WTC11 (cell line): Measurements from ENCODE around the gene ROCK1. TPM values are rescaled to one million over a fixed set of nuclear protein-coding genes. Genes with fewer than 3 reads are reported as not detected.

ENCODE experiments used
- ATAC-seq: fragments of 200-7000 bp; cut with Tn5 transposase; 2 replicates; pipeline ENCODE4 v1.10.0; 2021; ENCODE audit warnings: mild to moderate bottlenecking, moderate library complexity
- CTCF ChIA-PET: fragments of 300-600 bp; sonication (Branson Sonifier 250); formaldehyde crosslinking; loops from one replicate; lab custom pipeline; 2021; ENCODE audit warnings: antibody characterized with exemption; lab: Charles Lee
- POLR2A ChIA-PET: fragments of 350-600 bp; sonication (Branson Sonifier 250); formaldehyde crosslinking; loops from one replicate; lab custom pipeline; 2021; ENCODE audit warnings: antibody characterized with exemption; lab: Charles Lee
- DNase-seq: peaks from one replicate; pipeline ENCODE4 v3.0.0; 2021; ENCODE audit warnings: low spot score
- H3K27ac Mint-ChIP-seq: 2 replicates; pipeline ENCODE4 v1.8.0; 2021; ENCODE audit warnings: mixed read lengths
- H3K27me3 Mint-ChIP-seq: 2 replicates; pipeline ENCODE4 v1.8.0; 2021; ENCODE audit warnings: low read depth, mild to moderate bottlenecking, moderate library complexity, mixed read lengths
- H3K36me3 Mint-ChIP-seq: 2 replicates; pipeline ENCODE4 v1.8.0; 2021; ENCODE audit warnings: mixed read lengths
- H3K4me1 Mint-ChIP-seq: 2 replicates; pipeline ENCODE4 v1.8.0; 2022; ENCODE audit warnings: mixed read lengths
- H3K4me3 Mint-ChIP-seq: 2 replicates; pipeline ENCODE4 v1.8.0; 2021; ENCODE audit warnings: mild to moderate bottlenecking, moderate library complexity, mixed read lengths
- H3K9me3 Mint-ChIP-seq: 2 replicates; pipeline ENCODE4 v1.8.0; 2021; ENCODE audit warnings: mixed read lengths
- IRF1 ChIP-seq: sonication (generic); formaldehyde crosslinking; IDR thresholded peaks from 2 replicates; pipeline ENCODE4 v1.8.0; 2023; ENCODE audit warnings: missing genetic modification reagents
- JUN ChIP-seq: sonication (generic); formaldehyde crosslinking; IDR thresholded peaks from 2 replicates; pipeline ENCODE4 v1.8.0; 2023; ENCODE audit warnings: mild to moderate bottlenecking, missing genetic modification reagents
- MXD4 ChIP-seq: fragments of 250-450 bp; sonication (Bioruptor Pico); IDR thresholded peaks from 2 replicates; pipeline ENCODE4 v1.8.0; 2021; ENCODE audit warnings: mild to moderate bottlenecking, moderate library complexity, borderline replicate concordance
- NR2C2 ChIP-seq: sonication (generic); formaldehyde crosslinking; IDR thresholded peaks from 2 replicates; pipeline ENCODE4 v1.8.0; 2022; ENCODE audit warnings: mild to moderate bottlenecking, missing genetic modification reagents
- SMAD3 ChIP-seq: sonication (generic); formaldehyde crosslinking; IDR thresholded peaks from 2 replicates; pipeline ENCODE4 v1.8.0; 2022; ENCODE audit warnings: missing genetic modification reagents, mild to moderate bottlenecking, borderline replicate concordance
- TEAD4 ChIP-seq: sonication (generic); formaldehyde crosslinking; IDR thresholded peaks from 2 replicates; pipeline ENCODE4 v1.8.0; 2022; ENCODE audit warnings: mild to moderate bottlenecking, missing genetic modification reagents
- ZNF121 ChIP-seq: sonication (generic); formaldehyde crosslinking; IDR thresholded peaks from 2 replicates; pipeline ENCODE4 v1.8.0; 2023; ENCODE audit warnings: missing genetic modification reagents
- ZNF396 ChIP-seq: fragments of 250-450 bp; sonication (Bioruptor Pico); IDR thresholded peaks from 2 replicates; pipeline ENCODE4 v1.8.0; 2021; ENCODE audit warnings: mild to moderate bottlenecking, moderate library complexity, borderline replicate concordance
- total RNA-seq: library from RNA; stranded (reverse); gene quantifications from 3 replicates; pipeline ENCODE4 v1.2.3, GENCODE V29; 2021
- TF ChIP-seq, protein P1 (sequence below): sonication (generic); formaldehyde crosslinking; IDR thresholded peaks from 2 replicates; pipeline ENCODE4 v1.8.0; 2022; ENCODE audit warnings: mild to moderate bottlenecking, missing genetic modification reagents
- TF ChIP-seq, protein P2 (sequence below): sonication (generic); formaldehyde crosslinking; IDR thresholded peaks from 2 replicates; pipeline ENCODE4 v1.8.1; 2023; ENCODE audit warnings: mild to moderate bottlenecking, missing genetic modification reagents
- TF ChIP-seq, protein P3 (sequence below): sonication (generic); formaldehyde crosslinking; IDR thresholded peaks from 2 replicates; pipeline ENCODE4 v1.8.1; 2023; ENCODE audit warnings: mild to moderate bottlenecking, missing genetic modification reagents, borderline replicate concordance
- TF ChIP-seq, protein P4 (sequence below): sonication (generic); formaldehyde crosslinking; IDR thresholded peaks from 2 replicates; pipeline ENCODE4 v1.8.1; 2023; ENCODE audit warnings: mild to moderate bottlenecking, missing genetic modification reagents, moderate library complexity

The ROCK1 gene
- total RNA-seq, 1 experiment from 2014 or later, result 42.2 TPM

DNA sequence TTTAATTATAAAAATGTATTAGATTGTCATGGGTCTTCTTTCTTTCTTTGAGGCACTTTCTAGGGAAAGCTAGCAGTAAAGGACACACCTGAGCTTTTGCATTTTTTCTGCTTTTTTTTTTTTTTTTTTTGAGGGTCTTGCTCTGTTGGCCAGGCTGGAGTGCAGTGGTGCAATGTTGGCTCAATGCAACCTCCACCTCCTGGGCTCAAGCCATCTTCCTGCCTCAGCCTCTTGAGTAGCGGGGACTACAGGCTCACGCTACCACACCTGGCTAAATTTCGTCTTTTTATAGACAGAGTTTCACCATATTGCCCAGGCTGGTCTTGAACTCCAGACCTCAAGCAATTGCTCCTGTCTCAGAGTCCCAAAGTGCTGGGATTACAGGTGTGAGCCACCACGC is 40.5 kb downstream of the ROCK1 start:
- Mint-ChIP-seq H3K4me3 (no peak overlapping the region), H3K4me1 (peaks cover 9% of the 10 kb centered on the region), H3K36me3 (0 out of 2 replicates have a peak, but pooled peaks cover 4% of the 10 kb centered on the region), H3K27me3 (no peaks in the 10 kb centered on the region), H3K27ac (no peak overlapping the region), H3K9me3 (no peaks in the 10 kb centered on the region)
- POLR2A ChIA-PET, result no interaction called here
- TF ChIP-seq TEAD4 (CRISPR knock-in tag), result no peak
- TF ChIP-seq ZNF121 (CRISPR knock-in tag), result peak; percentile 69; the same call in 1 of the 2 replicates
- TF ChIP-seq IRF1 (CRISPR knock-in tag), result no peak
- CTCF ChIA-PET, result no interaction called here
- DNase-seq, result no peak
- no peak for ATAC-seq

DNA sequence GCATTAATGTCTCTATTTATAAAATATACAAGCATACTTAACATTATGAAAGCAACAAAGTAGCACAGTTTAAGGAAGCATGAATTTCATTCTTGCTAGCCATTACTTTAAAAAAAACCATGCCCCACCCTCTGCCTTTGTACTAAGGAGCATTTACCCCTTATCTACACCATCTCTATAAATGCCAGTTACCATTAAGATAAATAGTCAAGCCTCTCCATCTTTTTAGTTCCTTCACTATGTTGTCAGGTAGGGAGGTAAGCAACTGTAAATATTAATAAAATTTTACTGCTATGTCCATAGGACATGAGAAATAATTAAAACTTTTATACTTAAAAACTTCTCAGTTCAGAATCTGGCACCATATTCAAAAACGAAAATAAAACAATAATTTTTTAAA is 42.1 kb downstream of the ROCK1 start:
- ChIA-PET CTCF (no interaction called here), POLR2A (no interaction called here)
- H3K27me3 Mint-ChIP-seq, result no peaks in the 10 kb centered on the region
- no peaks in the 10 kb centered on the region for H3K9me3 Mint-ChIP-seq
- TF ChIP-seq MXD4, result no peak
- TF ChIP-seq, protein P1, sequence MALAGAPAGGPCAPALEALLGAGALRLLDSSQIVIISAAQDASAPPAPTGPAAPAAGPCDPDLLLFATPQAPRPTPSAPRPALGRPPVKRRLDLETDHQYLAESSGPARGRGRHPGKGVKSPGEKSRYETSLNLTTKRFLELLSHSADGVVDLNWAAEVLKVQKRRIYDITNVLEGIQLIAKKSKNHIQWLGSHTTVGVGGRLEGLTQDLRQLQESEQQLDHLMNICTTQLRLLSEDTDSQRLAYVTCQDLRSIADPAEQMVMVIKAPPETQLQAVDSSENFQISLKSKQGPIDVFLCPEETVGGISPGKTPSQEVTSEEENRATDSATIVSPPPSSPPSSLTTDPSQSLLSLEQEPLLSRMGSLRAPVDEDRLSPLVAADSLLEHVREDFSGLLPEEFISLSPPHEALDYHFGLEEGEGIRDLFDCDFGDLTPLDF (CRISPR knock-in tag), result no peak
- TF ChIP-seq ZNF396, result no peak
- TF ChIP-seq, protein P2, sequence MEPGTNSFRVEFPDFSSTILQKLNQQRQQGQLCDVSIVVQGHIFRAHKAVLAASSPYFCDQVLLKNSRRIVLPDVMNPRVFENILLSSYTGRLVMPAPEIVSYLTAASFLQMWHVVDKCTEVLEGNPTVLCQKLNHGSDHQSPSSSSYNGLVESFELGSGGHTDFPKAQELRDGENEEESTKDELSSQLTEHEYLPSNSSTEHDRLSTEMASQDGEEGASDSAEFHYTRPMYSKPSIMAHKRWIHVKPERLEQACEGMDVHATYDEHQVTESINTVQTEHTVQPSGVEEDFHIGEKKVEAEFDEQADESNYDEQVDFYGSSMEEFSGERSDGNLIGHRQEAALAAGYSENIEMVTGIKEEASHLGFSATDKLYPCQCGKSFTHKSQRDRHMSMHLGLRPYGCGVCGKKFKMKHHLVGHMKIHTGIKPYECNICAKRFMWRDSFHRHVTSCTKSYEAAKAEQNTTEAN (CRISPR knock-in tag), result no peak
- TF ChIP-seq NR2C2 (CRISPR knock-in tag), result no peak
- TF ChIP-seq SMAD3 (CRISPR knock-in tag), result no peak
- no peak for DNase-seq
- no peak overlapping the region for H3K27ac Mint-ChIP-seq
- no peaks in the 10 kb centered on the region for H3K4me1 Mint-ChIP-seq
- 0 out of 2 replicates have a peak, but pooled peaks cover 4% of the 10 kb centered on the region for H3K36me3 Mint-ChIP-seq
- no peak for ATAC-seq
- H3K4me3 Mint-ChIP-seq, result no peak overlapping the region

DNA sequence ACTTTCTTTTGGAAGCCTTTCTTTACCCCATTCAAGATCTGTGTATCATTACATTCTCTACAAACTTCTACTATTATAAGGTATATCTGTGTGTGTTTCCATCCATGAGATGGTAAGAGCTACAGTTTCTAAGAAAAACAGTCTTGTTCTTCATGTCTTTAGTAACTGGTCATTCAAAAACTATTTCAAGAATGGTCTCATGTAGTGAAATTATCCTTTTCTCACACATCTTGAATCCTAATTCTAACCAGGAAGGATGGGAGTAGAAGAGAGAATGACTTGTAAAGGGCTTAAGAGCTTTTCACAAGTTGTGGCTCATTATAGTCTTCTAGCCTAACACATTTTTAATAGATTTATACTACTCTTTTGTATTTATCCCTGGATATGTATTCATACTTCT is 47.3 kb downstream of the ROCK1 start:
- Mint-ChIP-seq H3K4me3 (no peak overlapping the region), H3K9me3 (no peaks in the 10 kb centered on the region), H3K27ac (no peak overlapping the region), H3K4me1 (peaks cover 5% of the 10 kb centered on the region), H3K36me3 (0 out of 2 replicates have a peak, but pooled peaks cover 7% of the 10 kb centered on the region), H3K27me3 (no peaks in the 10 kb centered on the region)
- DNase-seq (no peak), ATAC-seq (no peak)
- POLR2A ChIA-PET, result no interaction called here
- no peak for TF ChIP-seq JUN (CRISPR knock-in tag)
- TF ChIP-seq, protein P3, sequence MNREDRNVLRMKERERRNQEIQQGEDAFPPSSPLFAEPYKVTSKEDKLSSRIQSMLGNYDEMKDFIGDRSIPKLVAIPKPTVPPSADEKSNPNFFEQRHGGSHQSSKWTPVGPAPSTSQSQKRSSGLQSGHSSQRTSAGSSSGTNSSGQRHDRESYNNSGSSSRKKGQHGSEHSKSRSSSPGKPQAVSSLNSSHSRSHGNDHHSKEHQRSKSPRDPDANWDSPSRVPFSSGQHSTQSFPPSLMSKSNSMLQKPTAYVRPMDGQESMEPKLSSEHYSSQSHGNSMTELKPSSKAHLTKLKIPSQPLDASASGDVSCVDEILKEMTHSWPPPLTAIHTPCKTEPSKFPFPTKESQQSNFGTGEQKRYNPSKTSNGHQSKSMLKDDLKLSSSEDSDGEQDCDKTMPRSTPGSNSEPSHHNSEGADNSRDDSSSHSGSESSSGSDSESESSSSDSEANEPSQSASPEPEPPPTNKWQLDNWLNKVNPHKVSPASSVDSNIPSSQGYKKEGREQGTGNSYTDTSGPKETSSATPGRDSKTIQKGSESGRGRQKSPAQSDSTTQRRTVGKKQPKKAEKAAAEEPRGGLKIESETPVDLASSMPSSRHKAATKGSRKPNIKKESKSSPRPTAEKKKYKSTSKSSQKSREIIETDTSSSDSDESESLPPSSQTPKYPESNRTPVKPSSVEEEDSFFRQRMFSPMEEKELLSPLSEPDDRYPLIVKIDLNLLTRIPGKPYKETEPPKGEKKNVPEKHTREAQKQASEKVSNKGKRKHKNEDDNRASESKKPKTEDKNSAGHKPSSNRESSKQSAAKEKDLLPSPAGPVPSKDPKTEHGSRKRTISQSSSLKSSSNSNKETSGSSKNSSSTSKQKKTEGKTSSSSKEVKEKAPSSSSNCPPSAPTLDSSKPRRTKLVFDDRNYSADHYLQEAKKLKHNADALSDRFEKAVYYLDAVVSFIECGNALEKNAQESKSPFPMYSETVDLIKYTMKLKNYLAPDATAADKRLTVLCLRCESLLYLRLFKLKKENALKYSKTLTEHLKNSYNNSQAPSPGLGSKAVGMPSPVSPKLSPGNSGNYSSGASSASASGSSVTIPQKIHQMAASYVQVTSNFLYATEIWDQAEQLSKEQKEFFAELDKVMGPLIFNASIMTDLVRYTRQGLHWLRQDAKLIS (CRISPR knock-in tag), result no peak
- TF ChIP-seq, protein P2 (CRISPR knock-in tag), result no peak
- TF ChIP-seq, protein P4, sequence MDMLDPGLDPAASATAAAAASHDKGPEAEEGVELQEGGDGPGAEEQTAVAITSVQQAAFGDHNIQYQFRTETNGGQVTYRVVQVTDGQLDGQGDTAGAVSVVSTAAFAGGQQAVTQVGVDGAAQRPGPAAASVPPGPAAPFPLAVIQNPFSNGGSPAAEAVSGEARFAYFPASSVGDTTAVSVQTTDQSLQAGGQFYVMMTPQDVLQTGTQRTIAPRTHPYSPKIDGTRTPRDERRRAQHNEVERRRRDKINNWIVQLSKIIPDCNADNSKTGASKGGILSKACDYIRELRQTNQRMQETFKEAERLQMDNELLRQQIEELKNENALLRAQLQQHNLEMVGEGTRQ (CRISPR knock-in tag), result no peak
- CTCF ChIA-PET, result interaction anchor here (1.6 kb wide), 1 partner anchor 128 kb away, joined by 3 read pairs; no protein-coding TSS in a partner anchor
